Stomach (tissue), 4 donors: Measurements from ENCODE around the gene ASTN1.

Experiments used
- CTCF ChIP-seq, 7 experiments: fragments of 450-650 bp in 4 of 7; fragments of 200-600 bp in 3 of 7; sonication (generic) in 3 of 7; IDR thresholded peaks; one replicate each; pipeline ENCODE4 v1.5.1; 2016 to 2019; ENCODE audit warnings: antibody characterized with exemption in 7 of 7, control low read depth in 2 of 7, mild to moderate bottlenecking in 1 of 7
- POLR2A ChIP-seq, 4 donors: fragments of 450-650 bp; IDR thresholded peaks; one replicate each; pipeline ENCODE4 v1.6.1; 2016; ENCODE audit warnings: antibody characterized with exemption in 4 of 4, control low read depth in 2 of 4, mild to moderate bottlenecking in 1 of 4, moderate library complexity in 1 of 4

- no peak for TF ChIP-seq CTCF (IDR thresholded peaks at IDR 0.05)
- no peak for TF ChIP-seq POLR2A (IDR thresholded peaks at IDR 0.05)
These were observed 100.9 kb downstream of the ASTN1 start for GRCh38 chr1:177063648-177064047.
